ENCODE data around the gene CYSRT1. TPM values are rescaled to one million over a fixed set of nuclear protein-coding genes. Genes with fewer than 3 reads are reported as not detected.

The CYSRT1 gene
- polyA plus RNA-seq, 1 of the 3 experiments (the other 2 are of a cell fraction), result 2.1 TPM

DNA sequence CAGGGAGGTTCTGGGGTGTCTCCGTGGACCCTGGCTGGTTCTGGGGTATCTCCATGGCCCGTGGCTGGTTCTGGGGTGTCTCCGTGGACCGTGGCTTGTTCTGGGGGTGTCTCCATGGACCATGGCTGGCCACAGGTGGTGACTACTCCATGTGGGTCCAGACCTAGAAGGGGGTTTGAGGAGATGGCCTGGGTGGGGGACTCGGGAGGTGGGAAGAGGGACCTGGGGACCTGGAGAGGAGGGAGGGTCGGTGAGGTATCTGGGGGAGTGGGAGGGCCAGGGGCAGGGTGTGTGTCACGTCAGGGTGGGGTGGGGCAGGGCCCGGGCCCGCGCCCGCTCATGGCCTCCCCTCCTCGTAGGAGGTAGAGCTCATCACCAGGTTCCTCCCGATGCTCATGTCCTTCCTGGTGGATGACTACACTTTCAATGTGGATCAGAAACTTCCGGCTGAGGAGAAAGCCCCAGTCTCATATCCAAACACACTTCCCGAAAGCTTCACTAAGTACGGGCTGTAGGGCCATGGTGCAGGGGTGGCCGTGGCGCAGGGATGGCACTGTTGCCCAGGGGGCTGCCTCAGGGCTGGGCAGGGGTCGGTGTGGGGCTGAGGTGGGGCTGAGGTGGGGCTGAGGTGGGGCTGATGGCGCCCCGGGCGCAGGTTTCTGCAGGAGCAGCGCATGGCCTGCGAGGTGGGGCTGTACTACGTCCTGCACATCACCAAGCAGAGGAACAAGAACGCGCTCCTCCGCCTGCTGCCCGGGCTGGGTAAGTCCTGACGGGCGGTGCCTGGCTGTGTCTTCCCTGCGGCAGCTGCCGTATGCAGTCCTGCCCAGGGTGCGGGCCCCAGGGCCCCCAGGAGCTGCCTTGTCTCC is 41.8 kb downstream of the CYSRT1 start:
- TF ChIP-seq SMC3 (IDR thresholded peaks at IDR 0.05; ENCODE audit: low read depth, low read length) (no peak), MEF2A (IDR thresholded peaks at IDR 0.05; ENCODE audit: borderline replicate concordance, low read depth) (no peak), SIN3A (IDR thresholded peaks at IDR 0.05; ENCODE audit: borderline replicate concordance, low read depth, low read length) (no peak), EP300 (IDR thresholded peaks at IDR 0.05; ENCODE audit: borderline replicate concordance in 1 of 2, low read depth in 1 of 2, low read length in 1 of 2) (no peak), FOXM1 (IDR thresholded peaks at IDR 0.05; ENCODE audit: low read depth) (no peak), TCF12 (IDR thresholded peaks at IDR 0.05) (no peak)
- Histone ChIP-seq H3K27me3 (ENCODE audit: insufficient read depth) (no peaks in the 10 kb centered on the region), H3K4me1 (ENCODE audit: control insufficient read depth in 1 of 2, insufficient read depth in 2 of 2, low read depth in 1 of 2, low read length in 1 of 2) (no peaks in the 10 kb centered on the region), H3K79me2 (ENCODE audit: insufficient read depth) (no peaks in the 10 kb centered on the region), H3K36me3 (replicated peaks in 1 of 2; ENCODE audit: control insufficient read depth in 1 of 2, insufficient read depth in 2 of 2, low read length in 1 of 2) (peaks cover 19 to 46% of the 10 kb centered on the region in 2 experiments), H3K4me3 (ENCODE audit: low read depth in 2 of 2, low read length in 1 of 2) (no peak overlapping the region), H3K9me2 (no peaks in the 10 kb centered on the region), H3F3A (replicated peaks; ENCODE audit: insufficient read depth) (peaks cover 3% of the 10 kb centered on the region), H2AFZ (ENCODE audit: low read depth) (no peak overlapping the region), H3K27ac (ENCODE audit: low read depth in 2 of 2, low read length in 1 of 2) (no peak overlapping the region), H3K9me3 (no peaks in the 10 kb centered on the region), H4K20me1 (ENCODE audit: insufficient read depth) (no peaks in the 10 kb centered on the region), H3K9ac (no peak overlapping the region), H3K4me2 (no peak overlapping the region)
- ChIA-PET CTCF (interaction anchor here (0.6 to 1.5 kb wide), 5 partner anchors 13 to 178 kb away, joined by 3 to 9 read pairs (median 6); no protein-coding TSS in a partner anchor), POLR2A (interaction anchor here (1.1 kb wide), 1 partner anchor 26 kb away, joined by 3 read pairs; no protein-coding TSS in a partner anchor)
- DNase-seq, result no peak
- 89% methylated on average over 7 of the region's 34 CpGs for WGBS (ENCODE audit: low lambda C conversion rate)

DNA sequence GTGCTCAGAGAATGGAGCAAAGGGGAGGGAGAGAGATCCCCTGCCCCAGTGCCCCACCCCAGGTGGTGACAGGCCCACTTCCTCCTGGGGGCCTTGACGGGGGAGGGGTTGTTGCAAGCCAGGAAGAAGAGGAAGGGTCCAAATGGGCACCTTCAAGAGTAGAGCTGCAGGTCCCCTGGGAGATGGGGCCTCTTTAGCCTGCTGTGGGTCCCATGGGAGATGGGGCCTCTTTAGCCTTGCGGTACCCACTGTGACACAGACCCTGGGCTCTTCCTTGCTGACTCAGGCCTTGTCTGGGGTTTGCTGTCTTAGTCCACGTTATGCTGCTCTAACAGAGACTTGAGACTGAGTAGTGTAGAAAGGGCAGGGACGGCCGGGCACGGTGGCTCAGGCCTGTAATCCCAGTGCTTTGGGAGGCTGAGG is 43.0 kb downstream of the CYSRT1 start:
- H3K4me2 ChIP-seq, result no peak overlapping the region
- no peak overlapping the region for H2AFZ ChIP-seq (ENCODE audit: low read depth)
- no peak for DNase-seq
- 96% methylated on average over 6 of the region's 6 CpGs for WGBS (ENCODE audit: low lambda C conversion rate)
- H3K27me3 ChIP-seq (ENCODE audit: insufficient read depth), result no peaks in the 10 kb centered on the region
- H3K36me3 ChIP-seq (replicated peaks in 1 of 2; ENCODE audit: control insufficient read depth in 1 of 2, insufficient read depth in 2 of 2, low read length in 1 of 2), result peaks cover 19 to 48% of the 10 kb centered on the region in 2 experiments
- H3K9me2 ChIP-seq, result no peaks in the 10 kb centered on the region
- no peak overlapping the region for H3K9ac ChIP-seq
- TF ChIP-seq FOXJ3 (CRISPR knock-in tag; IDR thresholded peaks at IDR 0.05), result no peak
- TF ChIP-seq, protein P1, sequence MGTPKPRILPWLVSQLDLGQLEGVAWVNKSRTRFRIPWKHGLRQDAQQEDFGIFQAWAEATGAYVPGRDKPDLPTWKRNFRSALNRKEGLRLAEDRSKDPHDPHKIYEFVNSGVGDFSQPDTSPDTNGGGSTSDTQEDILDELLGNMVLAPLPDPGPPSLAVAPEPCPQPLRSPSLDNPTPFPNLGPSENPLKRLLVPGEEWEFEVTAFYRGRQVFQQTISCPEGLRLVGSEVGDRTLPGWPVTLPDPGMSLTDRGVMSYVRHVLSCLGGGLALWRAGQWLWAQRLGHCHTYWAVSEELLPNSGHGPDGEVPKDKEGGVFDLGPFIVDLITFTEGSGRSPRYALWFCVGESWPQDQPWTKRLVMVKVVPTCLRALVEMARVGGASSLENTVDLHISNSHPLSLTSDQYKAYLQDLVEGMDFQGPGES (IDR thresholded peaks at IDR 0.05; ENCODE audit: low read depth, low read length), result no peak
- no peaks in the 10 kb centered on the region for H3K4me1 ChIP-seq (ENCODE audit: control insufficient read depth in 1 of 2, insufficient read depth in 2 of 2, low read depth in 1 of 2, low read length in 1 of 2)
- H3K9me3 ChIP-seq, result no peaks in the 10 kb centered on the region
- POLR2A ChIA-PET, result interaction anchor here (1.1 kb wide), 1 partner anchor 27 kb away, joined by 3 read pairs; no protein-coding TSS in a partner anchor
- no peaks in the 10 kb centered on the region for H4K20me1 ChIP-seq (ENCODE audit: insufficient read depth)
- CTCF ChIA-PET, result interaction anchor here (1.0 to 1.5 kb wide), 3 partner anchors 12 to 31 kb away, joined by 3 to 7 read pairs (median 6); no protein-coding TSS in a partner anchor
- no peak overlapping the region for H3K27ac ChIP-seq (ENCODE audit: low read depth in 2 of 2, low read length in 1 of 2)
- H3F3A ChIP-seq (replicated peaks; ENCODE audit: insufficient read depth), result no peaks in the 10 kb centered on the region
- H3K4me3 ChIP-seq (ENCODE audit: low read depth in 2 of 2, low read length in 1 of 2), result no peak overlapping the region
- no peaks in the 10 kb centered on the region for H3K79me2 ChIP-seq (ENCODE audit: insufficient read depth)
